SK-N-SH (cell line): ENCODE data around the gene WDFY2. TPM values are rescaled to one million over a fixed set of nuclear protein-coding genes. Genes with fewer than 3 reads are reported as not detected.

ENCODE experiments used
- CTCF ChIA-PET: fragments of 300-600, 350-600 bp; formaldehyde crosslinking; extraction: SDS; loops from one replicate; lab custom pipeline; 2021; lab: Yijun Ruan, JAX
- POLR2A ChIA-PET: fragments of 350-600 bp; sonication (Branson Sonifier 250); formaldehyde crosslinking; extraction: SDS; loops from one replicate; lab custom pipeline; 2020; ENCODE audit warnings: antibody characterized with exemption, inconsistent platforms; lab: Yijun Ruan, JAX
- DNase-seq: peaks from one replicate; pipeline ENCODE4 v3.0.0; 2012
- H2AFZ ChIP-seq: fragments of 200-600 bp; sonication (generic); 2 replicates; pipeline ENCODE4 v1.8.1; 2016; ENCODE audit warnings: antibody characterized with exemption, mild to moderate bottlenecking, low read depth
- H3F3A ChIP-seq: fragments of 200-600 bp; sonication (generic); replicated peaks from 2 replicates; pipeline ENCODE3; 2016; ENCODE audit warnings: antibody characterized with exemption, mild to moderate bottlenecking; ENCODE audit not compliant: insufficient read depth
- H3K27ac ChIP-seq, 2 experiments: fragments of 200-500 bp in 1 of 2; fragments of 200-600 bp in 1 of 2; sonication (Bioruptor generic) in 1 of 2; sonication (generic), shearing (Covaris generic) in 1 of 2; 2 replicates each; pipeline versions ENCODE4 v1.5.1 to v1.6.1; 2014 to 2016; ENCODE audit warnings: low read depth in 2 of 2, inconsistent platforms in 1 of 2, low read length in 1 of 2, mild to moderate bottlenecking in 1 of 2, mixed read lengths in 1 of 2
- H3K27me3 ChIP-seq: fragments of 200-600 bp; sonication (generic), shearing (Covaris generic); 2 replicates; pipeline ENCODE4 v1.6.1; 2016; ENCODE audit warnings: mixed run types; ENCODE audit not compliant: insufficient read depth
- H3K36me3 ChIP-seq, 2 experiments: fragments of 200-500 bp in 1 of 2; fragments of 200-600 bp in 1 of 2; sonication (Bioruptor generic) in 1 of 2; sonication (generic) in 1 of 2; replicated peaks in 1 of 2; 2 replicates each; pipeline versions ENCODE3 to v1.5.1; 2014 to 2016; ENCODE audit warnings: low read length in 1 of 2, mild to moderate bottlenecking in 1 of 2; ENCODE audit not compliant: insufficient read depth in 2 of 2, control insufficient read depth in 1 of 2
- H3K4me1 ChIP-seq, 2 experiments: fragments of 200-500 bp in 1 of 2; fragments of 200-600 bp in 1 of 2; sonication (Bioruptor generic) in 1 of 2; sonication (generic), shearing (Covaris generic) in 1 of 2; 2 replicates each; pipeline versions ENCODE4 v1.5.1 to v1.6.1; 2014 to 2016; ENCODE audit warnings: low read depth in 1 of 2, low read length in 1 of 2, mixed run types in 1 of 2; ENCODE audit not compliant: insufficient read depth in 2 of 2, control insufficient read depth in 1 of 2
- H3K4me2 ChIP-seq: fragments of 200-600 bp; sonication (generic), shearing (Covaris generic); 2 replicates; pipeline ENCODE4 v1.6.1; 2017; ENCODE audit warnings: mixed run types
- H3K4me3 ChIP-seq, 2 experiments: fragments of 200-500 bp in 1 of 2; fragments of 200-600 bp in 1 of 2; sonication (Bioruptor generic) in 1 of 2; sonication (generic), shearing (Covaris generic) in 1 of 2; 2 replicates each; pipeline versions ENCODE4 v1.5.1 to v1.8.1; 2014 to 2016; ENCODE audit warnings: low read depth in 2 of 2, inconsistent platforms in 1 of 2, low read length in 1 of 2, mild to moderate bottlenecking in 1 of 2, mixed read lengths in 1 of 2, moderate library complexity in 1 of 2
- H3K79me2 ChIP-seq: fragments of 200-600 bp; sonication (generic); 2 replicates; pipeline ENCODE4 v1.8.1; 2017; ENCODE audit warnings: mild to moderate bottlenecking; ENCODE audit not compliant: insufficient read depth
- H3K9ac ChIP-seq: fragments of 200-600 bp; sonication (generic); 2 replicates; pipeline ENCODE4 v1.6.1; 2017; ENCODE audit warnings: mixed run types
- H3K9me2 ChIP-seq: fragments of 200-600 bp; sonication (generic); 2 replicates; pipeline ENCODE4 v1.6.1; 2017; ENCODE audit warnings: mixed run types
- H3K9me3 ChIP-seq: fragments of 200-600 bp; sonication (generic); 2 replicates; pipeline ENCODE4 v1.6.1; 2017; ENCODE audit warnings: mixed run types, mild to moderate bottlenecking, moderate library complexity
- H4K20me1 ChIP-seq: fragments of 200-600 bp; sonication (generic); 2 replicates; pipeline ENCODE4 v1.6.1; 2017; ENCODE audit warnings: mild to moderate bottlenecking, mixed run types; ENCODE audit not compliant: insufficient read depth
- ELF1 ChIP-seq: IDR thresholded peaks from 2 replicates; pipeline ENCODE4 v1.4.0; 2012
- EZH2phosphoT487 ChIP-seq: fragments of 200-600 bp; sonication (generic); IDR thresholded peaks from 2 replicates; pipeline ENCODE4 v1.6.1; 2017; ENCODE audit warnings: low read depth, mixed run types, mild to moderate bottlenecking, antibody characterized with exemption, moderate library complexity, borderline replicate concordance
- FOSL2 ChIP-seq: IDR thresholded peaks from 2 replicates; pipeline ENCODE4 v1.4.0; 2012; ENCODE audit warnings: low read depth, mild to moderate bottlenecking, moderate library complexity, borderline replicate concordance
- FOXJ3 ChIP-seq: sonication (generic); formaldehyde crosslinking; IDR thresholded peaks from 2 replicates; pipeline ENCODE4 v1.5.1; 2020; ENCODE audit warnings: mild to moderate bottlenecking, missing genetic modification reagents
- MEF2A ChIP-seq: IDR thresholded peaks from 2 replicates; pipeline ENCODE4 v1.4.0; 2012; ENCODE audit warnings: low read depth, borderline replicate concordance
- NFIC ChIP-seq: IDR thresholded peaks from 2 replicates; pipeline ENCODE4 v1.4.0; 2012; ENCODE audit warnings: borderline replicate concordance
- PBX3 ChIP-seq: IDR thresholded peaks from 2 replicates; pipeline ENCODE4; 2012
- POLR2AphosphoS5 ChIP-seq: IDR thresholded peaks from 2 replicates; pipeline ENCODE4 v1.6.1; 2012; ENCODE audit warnings: low read depth, low read length
- REST ChIP-seq: IDR thresholded peaks from 2 replicates; pipeline ENCODE4 v1.6.1; 2012; ENCODE audit warnings: mild to moderate bottlenecking, low read depth, low read length, moderate library complexity
- RFX5 ChIP-seq: IDR thresholded peaks from 2 replicates; pipeline ENCODE4 v1.6.1; 2012; ENCODE audit warnings: mild to moderate bottlenecking, improper control_type of control experiment, low read length
- TCF12 ChIP-seq: IDR thresholded peaks from 2 replicates; pipeline ENCODE4 v1.4.0; 2012
- TEAD4 ChIP-seq: IDR thresholded peaks from 2 replicates; pipeline ENCODE4 v1.4.0; 2012; ENCODE audit warnings: mild to moderate bottlenecking, borderline replicate concordance; ENCODE audit not compliant: insufficient read depth
- WGBS: methylation state at CpG from one replicate; pipeline ENCODE4 v1.1.6; 2017; ENCODE audit warnings: low lambda C conversion rate; 5-methylcytosine and 5-hydroxymethylcytosine counted together
- polyA plus RNA-seq, 3 experiments: library from polyadenylated mRNA; depleted of rRNA; stranded (reverse); fragments of >200 nt; gene quantifications; 2 replicates each; pipeline ENCODE4 v1.2.3, GENCODE V29; 2012

The WDFY2 gene
- polyA plus RNA-seq, 1 of the 3 experiments (the other 2 are of a cell fraction) = 4.1 TPM

GRCh38 chr13:51630288-51630615 lies 46.0 kb downstream of the WDFY2 start:
- H3K9me3 ChIP-seq = no peaks in the 10 kb centered on the region
- peak overlapping the region; percentile 58 to 91; a peak in 3 of 4 replicates for H3K27ac ChIP-seq
- H3F3A ChIP-seq = peaks cover 25% of the 10 kb centered on the region
- H3K4me3 ChIP-seq = no peak overlapping the region
- peaks cover 44 to 56% of the 10 kb centered on the region in 2 experiments; a peak in 3 of 4 replicates for H3K4me1 ChIP-seq
- 94% methylated on average over 2 of the region's 2 CpGs for WGBS
- no peaks in the 10 kb centered on the region for H3K27me3 ChIP-seq
- POLR2A ChIA-PET = no interaction called here
- no peaks in the 10 kb centered on the region for H3K36me3 ChIP-seq
- no peak for DNase-seq
- no peaks in the 10 kb centered on the region for H3K9me2 ChIP-seq
- no peak overlapping the region for H3K9ac ChIP-seq
- peaks cover 7% of the 10 kb centered on the region; the same call in 1 of the 2 replicates for H4K20me1 ChIP-seq
- CTCF ChIA-PET = no interaction called here
- H3K4me2 ChIP-seq = no peak overlapping the region
- TF ChIP-seq REST (no peak), NFIC (no peak), TEAD4 (no peak), ELF1 (no peak)
- H3K79me2 ChIP-seq = peaks cover 65% of the 10 kb centered on the region
- no peak overlapping the region for H2AFZ ChIP-seq

- peak overlapping the region; percentile 54 for H3K4me2 ChIP-seq
- peaks cover 78% of the 10 kb centered on the region for H3K79me2 ChIP-seq
- no peak for DNase-seq
- 65% methylated on average over 3 of the region's 3 CpGs for WGBS
- peak overlapping the region; percentile 58 to 79 for H3K27ac ChIP-seq
- H3K9ac ChIP-seq = 0 out of 2 replicates have a peak overlapping the region, but pooled peaks have one; percentile 33
- H3F3A ChIP-seq = peaks cover 25% of the 10 kb centered on the region
- H3K4me3 ChIP-seq = no peak overlapping the region
- H3K36me3 ChIP-seq = no peaks in the 10 kb centered on the region
- peaks cover 45 to 61% of the 10 kb centered on the region in 2 experiments; a peak in 3 of 4 replicates for H3K4me1 ChIP-seq
- no peaks in the 10 kb centered on the region for H3K9me2 ChIP-seq
- H2AFZ ChIP-seq = no peak overlapping the region
- POLR2A ChIA-PET = interaction anchor here (0.8 to 1.5 kb wide), 2 partner anchors 18 to 154 kb away, joined by 3 to 4 read pairs; no protein-coding TSS in a partner anchor
- no peaks in the 10 kb centered on the region for H3K9me3 ChIP-seq
- 0 out of 2 replicates have a peak, but pooled peaks cover 7% of the 10 kb centered on the region for H4K20me1 ChIP-seq
- CTCF ChIA-PET = interaction anchor here (1.2 to 1.7 kb wide), 2 partner anchors 18 to 182 kb away, joined by 4 read pairs; no protein-coding TSS in a partner anchor
- H3K27me3 ChIP-seq = no peaks in the 10 kb centered on the region
- TF ChIP-seq RFX5 (no peak), TCF12 (no peak), EZH2phosphoT487 (no peak), PBX3 (no peak), TEAD4 (no peak), MEF2A (no peak), POLR2AphosphoS5 (no peak), FOSL2 (no peak), FOXJ3 (CRISPR knock-in tag) (no peak)
Measured at GRCh38 chr13:51632591-51633362, 48.5 kb downstream of the WDFY2 start.
